ENCODE measurements around the gene OCEL1.

DNA sequence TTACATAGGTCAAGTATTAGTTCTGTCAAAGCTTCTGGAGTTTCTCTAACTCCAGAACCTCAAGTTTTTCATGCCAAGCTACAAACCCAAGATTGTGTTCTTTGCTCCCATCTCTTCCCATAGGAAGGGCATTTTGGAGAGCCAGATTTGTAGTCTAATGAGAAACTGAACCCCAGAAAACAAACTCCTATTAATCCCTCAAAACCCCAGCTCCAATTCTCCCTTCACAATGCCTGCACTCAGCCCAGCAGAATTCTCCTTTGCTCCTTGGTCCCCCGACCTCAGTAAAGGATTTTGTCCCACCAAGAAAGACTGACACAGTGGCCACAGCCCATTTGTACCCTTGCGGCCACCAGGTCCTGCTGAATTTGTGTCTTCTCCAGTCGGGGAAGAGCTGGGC is 30.1 kb downstream of the OCEL1 start:
- TF ChIP-seq CTCF (IDR thresholded peaks at IDR 0.05) (no peak), EZH2 (IDR thresholded peaks at IDR 0.05; ENCODE audit: borderline replicate concordance, insufficient read depth, low read depth, low read length, poor library complexity, severe bottlenecking) (no peak)

Data from B cell (primary cell).